Midbrain (tissue), 1 donor: Measurements from ENCODE around the gene DCAF7.

Experiments used
- DNase-seq: peaks from one replicate; lab custom pipeline; 2025; lab: John Stamatoyannopoulos, UW

Gene DCAF7

DNA sequence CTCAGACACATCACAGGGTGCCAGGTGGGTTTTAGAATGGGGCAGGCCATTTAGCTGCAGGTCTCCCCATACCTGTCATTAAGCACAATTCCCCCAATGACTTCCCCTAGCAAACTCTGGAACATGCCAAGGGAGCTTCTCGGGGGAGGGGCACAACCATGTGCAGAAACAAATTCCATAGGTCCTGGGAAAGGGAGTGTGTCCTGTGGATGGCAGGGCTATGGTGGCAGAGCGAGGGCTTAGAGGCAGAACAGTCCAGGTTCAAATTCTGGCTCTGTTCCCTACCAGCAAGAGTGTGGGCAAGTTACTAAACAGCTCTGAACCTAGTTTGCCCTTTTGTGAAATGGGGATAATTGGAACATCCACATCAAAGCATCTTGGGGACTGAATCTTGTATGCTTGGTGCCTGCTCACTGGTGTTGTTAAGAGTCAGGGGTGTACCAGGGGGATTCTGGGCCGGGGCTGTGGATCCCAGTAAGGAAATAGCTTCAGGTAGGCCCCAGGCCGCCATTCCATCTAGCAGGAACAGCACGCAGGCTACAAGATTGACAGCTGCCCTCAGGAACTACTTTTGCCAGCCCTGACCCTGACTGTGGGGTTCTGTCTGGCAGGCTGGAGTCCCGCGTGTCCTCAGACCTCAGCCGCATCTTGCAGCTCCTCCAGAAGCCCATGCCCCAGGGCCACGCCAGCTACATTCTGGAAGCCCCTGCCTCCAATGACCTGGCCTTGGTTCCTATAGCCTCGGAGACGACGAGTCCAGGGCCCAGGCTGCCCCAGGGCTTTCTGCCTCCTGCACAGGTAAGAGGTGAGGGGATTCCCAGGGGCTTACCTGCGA lies 5.6 kb upstream of the DCAF7 start:
- DNase-seq, result no peak

DNA sequence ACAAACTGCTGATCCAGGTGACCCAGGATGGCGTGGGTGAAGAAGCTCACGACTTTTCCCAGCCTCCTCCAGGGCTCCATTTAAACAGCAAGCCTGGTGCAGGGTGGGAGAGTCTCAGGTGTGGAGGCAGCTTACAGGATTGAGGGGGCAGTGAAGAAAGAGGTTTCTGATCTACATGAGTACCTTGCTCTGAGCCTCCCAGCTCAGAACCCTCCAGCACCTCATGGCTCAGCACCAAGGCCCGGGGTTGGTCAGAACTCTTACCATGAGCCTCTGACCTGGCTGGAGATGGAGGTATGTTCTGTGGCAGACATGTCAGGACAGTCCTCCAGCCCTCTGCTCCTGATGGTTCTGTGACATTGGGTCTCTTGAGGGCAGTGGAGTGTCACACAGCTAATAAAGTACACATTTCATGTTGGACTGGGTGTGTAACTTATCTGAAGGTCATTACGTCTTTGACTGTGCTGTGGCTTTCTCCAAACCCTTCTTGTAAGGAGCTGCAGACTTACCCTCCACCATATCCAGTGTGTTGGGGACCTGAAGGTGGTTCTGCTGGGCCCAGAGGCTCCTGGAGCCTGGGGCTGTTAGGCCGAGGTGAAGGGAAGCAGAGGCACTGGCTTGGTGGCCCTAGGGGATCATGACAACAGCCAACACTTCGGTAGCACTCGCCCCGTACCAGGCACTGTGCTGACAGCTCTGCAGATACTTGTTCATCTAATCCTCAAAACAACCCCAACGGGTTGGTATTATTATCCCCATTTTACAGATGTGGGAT lies 3.8 kb upstream of the DCAF7 start:
- DNase-seq, result no peak

DNA sequence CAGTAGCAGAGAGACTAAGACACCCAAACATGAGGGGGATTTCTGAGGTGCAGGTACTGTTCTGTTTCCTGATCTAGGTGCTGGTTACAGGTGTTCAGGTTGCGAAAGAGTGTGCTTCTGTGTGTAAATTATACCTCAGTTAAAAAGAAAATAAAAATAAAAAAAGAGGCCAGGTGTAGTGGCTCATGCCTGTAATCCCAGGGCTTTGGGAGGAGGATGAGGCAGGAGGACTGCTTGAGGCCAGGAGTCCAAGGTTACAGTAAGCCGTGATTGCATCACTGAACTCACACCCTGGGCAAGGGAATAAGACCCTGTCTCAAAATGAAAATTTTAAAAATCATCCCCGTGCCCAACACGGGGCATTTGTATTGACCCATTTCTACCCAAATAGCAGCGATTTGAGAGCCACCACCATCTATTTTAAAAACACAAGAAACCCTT lies 3.2 kb upstream of the DCAF7 start:
- no peak for DNase-seq

DNA sequence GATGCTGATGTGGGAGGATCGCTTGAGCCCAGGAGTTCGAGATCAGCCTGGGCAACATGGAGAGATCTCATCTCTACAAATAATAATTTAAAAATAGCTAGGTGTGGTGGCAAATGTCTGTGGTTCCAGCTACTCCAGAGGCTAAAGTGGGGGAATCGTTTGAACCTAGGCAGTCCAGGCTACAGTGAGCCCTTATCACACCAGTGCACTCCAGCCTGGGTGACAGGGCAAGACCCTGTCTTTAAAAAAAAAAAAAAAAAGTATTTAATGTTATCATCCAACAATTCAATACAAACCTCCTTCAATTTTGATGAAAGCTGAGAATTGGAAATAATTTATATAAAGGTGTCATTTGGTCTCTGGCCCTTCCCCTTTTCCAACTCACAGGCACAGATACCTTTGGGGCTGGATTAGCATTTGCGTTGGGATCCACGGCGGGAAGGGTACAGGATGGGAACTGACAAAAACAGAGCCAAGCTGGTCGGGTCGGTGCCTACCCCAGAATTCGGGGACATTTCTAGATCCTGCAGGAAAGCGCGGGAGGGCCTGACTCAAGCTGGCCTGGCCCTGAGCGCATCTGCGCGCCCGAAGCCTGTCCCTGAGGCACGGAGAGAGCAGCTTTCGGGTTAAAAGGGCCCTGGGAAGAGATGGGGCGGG lies 860 bp upstream of the DCAF7 start:
- DNase-seq, result peak; percentile 70

DNA sequence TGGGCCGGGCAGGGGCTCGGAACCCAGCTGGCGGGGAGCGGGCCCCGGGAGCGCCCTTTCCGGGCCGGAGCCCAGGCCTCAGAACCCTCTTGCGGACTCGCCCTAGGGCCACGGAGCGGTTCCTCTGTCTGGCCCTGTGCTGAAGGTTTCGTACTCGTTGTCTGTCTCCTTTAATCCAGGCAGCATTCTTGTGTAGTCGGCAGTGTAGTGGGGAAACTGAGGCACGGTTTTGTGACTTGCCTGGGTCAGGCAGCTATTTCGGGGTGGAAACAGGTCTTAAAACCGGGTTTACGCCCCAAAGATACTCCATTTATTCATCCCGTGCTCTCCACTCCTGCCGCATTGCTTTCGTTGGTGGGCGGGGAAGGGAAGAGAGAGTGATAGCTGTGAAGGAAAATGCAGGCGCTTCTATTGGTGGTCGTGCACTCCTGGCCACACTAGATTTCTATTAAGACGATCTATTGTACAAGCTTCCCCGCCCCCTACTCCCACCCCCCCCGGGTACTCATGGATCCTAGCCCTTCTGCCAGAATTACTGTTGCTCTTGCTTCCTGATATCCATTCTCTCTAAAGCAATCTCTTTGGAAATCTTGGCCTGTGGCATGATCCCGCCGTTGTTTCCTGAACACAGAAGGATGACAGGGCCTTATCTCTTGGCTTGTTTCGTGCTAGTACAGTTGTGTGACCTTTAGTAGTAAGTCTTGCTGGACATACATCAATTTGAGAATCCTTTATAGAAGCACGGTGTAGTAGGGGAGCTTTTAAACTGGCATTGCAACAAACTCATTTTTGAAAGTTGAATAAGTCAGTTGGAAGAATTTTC lies 751 bp downstream of the DCAF7 start:
- DNase-seq, result no peak

DNA sequence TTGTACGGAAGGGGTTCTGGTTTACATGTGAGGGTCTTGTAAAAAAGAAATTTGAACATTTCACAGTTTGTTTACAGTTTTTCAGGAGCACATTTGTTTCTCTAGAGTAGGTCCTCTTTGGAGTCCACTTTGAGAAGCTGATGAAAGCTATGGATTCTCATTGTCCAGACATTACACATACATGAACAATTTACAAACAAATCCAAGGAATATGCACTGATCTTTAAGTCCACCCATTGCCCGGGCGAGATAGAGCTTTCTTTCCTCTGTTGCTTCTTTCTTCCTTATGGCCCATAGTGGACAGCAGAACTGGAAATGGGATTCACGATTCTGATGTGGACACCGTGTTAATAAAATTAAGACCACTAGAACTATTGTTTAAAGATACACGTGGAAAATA lies 1.9 kb downstream of the DCAF7 start:
- DNase-seq, result no peak

DNA sequence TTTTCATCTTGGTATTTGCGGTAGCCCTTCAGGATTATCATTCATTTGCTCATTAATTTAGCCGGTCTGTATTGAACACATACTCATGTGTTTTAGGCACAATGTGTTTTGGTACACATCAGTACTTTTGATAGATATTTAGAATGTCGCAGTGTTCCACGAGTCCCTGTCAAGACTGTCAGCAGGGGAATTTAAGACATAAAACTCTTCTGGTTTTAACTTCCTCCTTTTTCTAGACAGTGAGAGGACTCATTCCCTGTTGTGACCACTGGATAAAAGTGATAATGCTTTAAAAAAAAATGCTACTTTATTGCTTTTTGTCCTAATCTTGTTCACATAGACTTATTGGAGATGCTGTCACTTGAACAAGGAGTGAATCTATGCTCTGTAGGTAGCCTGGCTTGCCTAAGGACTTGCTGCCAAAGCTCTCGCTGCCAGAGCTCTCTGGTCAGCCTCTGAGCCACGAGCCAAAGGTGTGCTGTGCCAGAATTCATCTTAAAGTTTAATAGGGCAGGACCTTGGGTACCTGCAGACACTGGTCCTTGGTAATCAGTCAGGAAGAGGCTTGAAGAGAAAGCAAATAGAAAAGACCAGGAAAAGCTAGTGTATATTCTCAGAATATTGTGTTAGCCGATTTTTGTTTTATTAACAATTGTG lies 5.4 kb downstream of the DCAF7 start:
- no peak for DNase-seq

DNA sequence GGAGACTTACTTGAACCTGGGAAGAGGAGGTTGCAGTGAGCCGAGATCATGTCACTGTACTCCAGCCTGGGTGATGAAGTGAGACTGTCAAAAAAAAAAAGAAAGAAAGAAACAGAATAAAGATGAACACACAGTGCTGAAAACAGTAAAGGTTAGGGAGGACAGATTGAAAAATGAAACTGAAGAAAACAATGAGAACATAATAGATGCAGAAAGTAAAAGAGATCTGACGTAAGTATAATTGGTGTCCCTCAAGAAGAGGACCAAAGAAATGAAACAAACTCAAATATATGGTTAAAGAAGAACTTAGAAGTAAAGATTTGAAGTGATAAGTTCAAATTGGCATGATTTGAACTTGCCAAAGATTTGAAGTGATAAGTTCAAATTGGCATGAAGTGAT lies 7.1 kb downstream of the DCAF7 start:
- DNase-seq, result no peak

DNA sequence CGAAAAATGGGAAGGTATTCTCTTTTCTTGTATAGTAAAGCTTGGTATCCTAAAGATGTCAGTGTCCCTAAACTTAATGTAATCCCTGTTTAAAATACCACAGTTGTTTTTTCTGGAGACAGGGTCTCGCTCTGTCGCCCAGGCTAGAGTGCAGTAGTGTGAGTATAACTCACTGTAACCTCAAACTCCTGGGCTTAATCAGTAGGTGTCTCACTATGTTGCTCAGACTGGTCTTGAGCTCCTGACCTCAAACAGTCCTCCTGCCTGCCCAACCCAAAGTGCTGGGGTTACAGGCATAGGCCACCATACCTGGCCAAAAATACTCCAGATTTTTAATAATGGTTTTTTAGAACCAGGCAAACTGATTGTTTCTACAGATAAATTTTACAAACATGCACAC lies 8.2 kb downstream of the DCAF7 start:
- DNase-seq, result no peak

DNA sequence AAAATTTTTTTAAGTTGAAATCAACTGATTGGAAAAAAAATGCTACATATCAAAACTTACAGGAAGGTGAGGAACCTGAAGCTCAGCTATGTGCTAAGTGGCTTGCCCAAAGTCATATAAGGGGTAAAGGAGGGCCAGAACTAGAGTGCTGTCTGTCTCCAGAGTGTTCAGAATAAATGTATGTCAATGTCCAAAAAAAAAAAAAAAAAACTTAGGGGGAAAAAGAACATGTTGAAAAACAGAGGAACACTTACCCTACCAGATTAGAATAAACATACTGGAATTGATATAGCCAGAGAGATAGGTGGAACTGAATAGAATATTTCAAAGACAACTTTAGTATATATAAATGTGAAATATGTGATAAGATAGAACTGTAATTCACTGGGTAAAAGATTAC lies 11.5 kb downstream of the DCAF7 start:
- DNase-seq, result no peak

DNA sequence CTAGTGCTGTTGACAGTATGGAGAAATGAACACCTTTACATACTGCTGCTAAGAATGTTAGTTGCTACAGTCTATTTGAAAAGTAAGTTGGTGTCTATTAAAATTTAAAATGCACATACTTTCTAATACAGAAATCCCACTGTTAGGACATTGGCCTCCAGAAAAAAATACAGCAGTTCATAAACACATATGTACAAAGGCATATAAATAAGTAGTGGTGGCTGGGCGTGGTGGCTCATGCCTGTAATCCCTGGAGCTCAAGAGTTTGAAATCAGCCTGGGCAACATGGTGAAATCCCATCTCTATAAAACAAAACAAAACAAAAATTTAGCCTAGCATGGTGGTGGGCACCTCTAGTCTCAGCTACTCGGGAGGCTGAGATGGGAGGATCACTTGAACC lies 13.1 kb downstream of the DCAF7 start:
- no peak for DNase-seq

DNA sequence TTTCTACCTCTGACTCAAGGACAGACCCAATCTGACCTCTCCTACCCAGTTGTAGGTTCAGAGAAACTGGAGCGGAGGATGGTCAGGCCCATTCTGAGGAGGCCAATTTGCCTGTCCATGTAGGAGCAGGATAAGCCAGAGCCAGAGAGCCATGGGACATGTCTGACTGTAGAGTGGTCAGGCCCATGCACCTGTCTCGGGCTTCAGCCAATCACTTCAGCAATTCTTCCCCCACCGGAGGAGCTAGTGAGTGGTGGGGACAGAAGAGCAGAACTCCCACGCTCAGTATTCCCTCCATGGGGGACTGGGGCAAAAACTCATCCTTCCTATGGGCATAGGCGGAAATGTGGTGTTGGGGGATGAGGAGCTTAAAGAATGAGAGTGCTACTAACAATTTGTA lies 14.3 kb downstream of the DCAF7 start:
- no peak for DNase-seq

DNA sequence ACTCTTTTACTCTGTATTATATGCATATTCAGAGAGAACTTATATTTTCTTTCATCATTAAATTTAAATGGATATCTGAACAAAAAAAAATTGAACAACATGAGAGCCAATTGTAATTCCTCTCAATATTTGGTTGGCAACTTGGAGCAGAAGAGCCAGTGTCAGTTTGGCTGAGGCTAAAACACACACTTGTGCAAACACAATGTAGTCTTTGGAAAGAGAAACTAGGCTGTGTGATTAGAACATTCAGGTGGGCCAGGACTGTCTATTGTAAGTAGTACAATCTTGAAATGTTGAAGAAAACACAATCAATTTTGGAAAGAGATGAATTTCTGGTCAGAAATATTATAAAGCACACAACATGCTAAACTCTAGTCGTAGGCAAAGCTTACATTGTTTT lies 17.0 kb downstream of the DCAF7 start:
- no peak for DNase-seq

DNA sequence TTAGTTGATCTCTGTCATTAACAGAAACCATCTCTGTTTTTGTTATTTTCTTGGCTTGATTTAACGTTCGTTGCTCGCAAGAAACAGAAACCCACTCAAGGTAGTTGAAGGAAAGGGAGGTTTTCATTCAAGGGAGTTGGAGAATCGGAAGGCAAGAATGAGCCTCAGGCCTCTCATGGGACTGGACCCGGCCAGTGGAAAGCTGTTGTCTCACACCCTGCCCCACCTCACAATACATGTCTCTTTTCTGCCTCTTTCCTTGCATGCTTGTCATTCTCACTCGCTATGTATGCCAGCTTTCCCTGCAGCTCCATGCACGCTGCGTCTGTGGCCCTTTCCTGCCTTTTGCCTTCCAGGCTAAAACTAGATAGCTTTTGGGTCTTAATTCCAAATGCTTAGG lies 18.3 kb downstream of the DCAF7 start:
- DNase-seq, result no peak

DNA sequence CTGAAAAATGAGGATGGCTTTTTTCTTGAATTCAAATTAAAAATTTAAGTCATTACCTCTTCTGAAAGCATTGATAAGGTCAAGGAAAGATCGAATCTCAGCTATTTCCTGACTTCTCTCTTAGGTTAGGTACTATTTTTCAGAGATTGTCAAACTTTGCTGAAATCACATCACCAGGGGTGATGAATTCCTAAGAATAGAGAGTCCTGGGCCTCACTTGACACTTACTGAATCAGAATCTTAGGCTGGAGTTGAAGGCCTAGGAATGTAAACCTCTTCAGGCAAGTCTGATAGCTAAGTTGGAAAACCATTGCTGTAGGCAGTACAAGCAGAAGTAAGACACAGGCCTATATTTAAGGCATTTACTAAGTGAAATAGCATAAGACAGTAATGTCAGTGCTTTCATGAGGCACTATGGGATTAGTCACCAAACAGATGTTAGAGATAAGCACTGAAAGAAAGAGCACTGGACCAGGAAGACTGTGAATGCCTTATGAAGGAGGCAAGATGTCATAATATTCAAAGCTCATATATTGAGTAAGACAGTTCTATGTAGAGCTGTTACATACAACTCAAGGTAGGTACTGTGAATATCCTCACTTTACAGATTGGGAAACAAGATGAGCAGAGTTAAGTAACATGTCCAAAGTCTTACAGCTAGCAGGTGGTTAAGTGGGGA lies 21.5 kb downstream of the DCAF7 start:
- DNase-seq, result no peak

DNA sequence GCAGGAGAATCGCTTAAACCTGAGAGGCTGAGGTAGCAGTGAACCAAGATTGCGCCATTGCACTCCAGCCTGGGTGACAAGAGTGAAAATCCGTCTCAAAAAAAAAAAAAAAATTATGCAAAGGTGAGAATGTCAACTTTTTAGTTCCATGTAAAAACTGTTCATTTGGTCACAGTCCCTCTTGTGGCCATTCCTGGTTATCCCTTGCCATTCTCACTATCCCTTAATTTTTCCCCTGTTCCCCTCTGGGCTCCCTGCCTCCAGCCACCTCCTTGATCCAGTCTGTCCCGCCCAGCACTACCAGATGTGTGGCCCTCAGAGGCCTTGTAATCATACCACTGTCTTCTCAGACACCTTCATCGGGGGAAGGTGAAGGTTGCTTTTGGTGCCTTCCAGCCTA lies 23.4 kb downstream of the DCAF7 start:
- DNase-seq, result no peak

DNA sequence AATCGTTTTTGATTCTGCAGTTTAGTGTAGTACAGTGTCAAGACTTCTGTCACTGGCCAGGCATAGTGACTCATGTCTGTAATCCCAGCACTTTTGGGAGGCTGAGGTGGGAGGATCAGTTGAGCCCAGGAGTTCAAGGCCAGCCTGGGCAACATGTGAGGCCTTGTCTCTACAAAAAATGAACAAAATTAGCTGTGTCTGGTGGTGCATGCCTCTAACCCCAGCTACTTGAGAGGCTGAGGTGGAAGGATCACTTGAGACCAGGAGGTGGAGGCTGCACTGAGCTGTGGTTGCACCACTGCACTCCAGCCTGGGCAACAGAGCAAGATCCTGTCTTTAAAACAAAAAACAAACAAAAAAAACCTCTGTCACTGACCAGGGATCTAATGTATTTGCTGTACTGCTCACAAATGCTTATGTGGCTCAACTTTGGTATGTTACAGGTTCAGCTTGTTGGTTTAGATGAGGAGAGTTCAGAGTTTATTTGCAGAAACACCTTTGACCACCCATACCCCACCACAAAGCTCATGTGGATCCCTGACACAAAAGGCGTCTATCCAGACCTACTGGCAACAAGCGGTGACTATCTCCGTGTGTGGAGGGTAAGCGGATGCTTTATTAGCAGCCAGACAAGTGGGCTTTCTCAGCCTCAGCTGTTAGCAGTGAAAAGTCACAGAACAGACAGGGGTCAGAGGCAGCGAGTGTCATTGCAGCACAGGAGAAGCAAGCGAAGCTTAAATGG lies 27.9 kb downstream of the DCAF7 start:
- DNase-seq, result no peak

DNA sequence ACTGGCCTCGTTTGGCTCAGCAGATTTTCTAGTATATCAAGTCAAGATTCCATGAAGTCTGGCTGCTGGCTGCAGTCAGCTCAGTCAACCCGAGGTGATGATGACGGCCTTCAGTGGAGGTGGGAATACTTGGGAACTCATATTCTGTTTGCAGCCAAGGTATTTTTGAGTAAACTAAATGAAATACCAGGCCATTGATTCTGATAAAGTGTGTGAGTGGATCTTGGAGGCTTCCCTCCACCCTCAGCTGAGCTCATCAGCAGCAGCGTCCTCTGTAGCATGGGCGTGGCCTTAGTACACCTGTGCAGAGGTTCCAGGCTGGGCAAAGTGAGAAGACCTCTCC lies 28.5 kb downstream of the DCAF7 start:
- no peak for DNase-seq

DNA sequence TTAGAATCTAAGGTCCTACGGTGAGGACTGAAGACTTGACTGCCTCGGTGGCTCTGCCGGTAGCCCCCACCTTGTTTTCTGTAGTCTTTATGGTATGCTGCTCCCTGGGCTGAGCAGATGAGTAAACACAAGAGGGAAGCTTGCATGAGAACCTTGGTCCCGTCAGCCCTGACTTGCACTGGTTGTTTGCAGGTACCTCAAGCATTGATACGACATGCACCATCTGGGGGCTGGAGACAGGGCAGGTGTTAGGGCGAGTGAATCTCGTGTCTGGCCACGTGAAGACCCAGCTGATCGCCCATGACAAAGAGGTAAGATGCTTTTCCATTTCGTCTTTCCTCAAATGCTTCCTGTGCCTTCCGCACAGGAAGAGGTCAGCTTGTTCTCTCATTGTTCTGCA lies 29.4 kb downstream of the DCAF7 start:
- DNase-seq, result no peak

DNA sequence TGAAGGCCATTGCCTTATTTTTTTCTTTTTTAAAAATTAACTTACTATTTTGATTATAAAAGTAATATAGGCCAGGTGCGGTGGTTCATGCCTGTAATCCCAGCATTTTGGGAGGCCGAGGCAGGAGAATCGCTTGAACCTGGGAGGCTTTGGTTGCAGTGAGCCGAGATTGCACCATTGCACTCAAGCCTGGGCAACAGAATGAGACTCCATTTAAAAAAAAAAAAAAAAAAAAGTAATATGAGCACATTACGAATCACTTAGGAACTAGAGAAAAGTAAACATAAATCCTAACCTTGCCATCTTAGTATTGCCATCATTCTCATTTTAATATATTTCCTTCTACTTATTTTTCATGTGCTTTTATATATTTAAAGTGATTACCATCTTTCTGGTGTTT lies 37.5 kb downstream of the DCAF7 start:
- DNase-seq, result no peak
